ENCODE results near the gene SUFU.

DNA sequence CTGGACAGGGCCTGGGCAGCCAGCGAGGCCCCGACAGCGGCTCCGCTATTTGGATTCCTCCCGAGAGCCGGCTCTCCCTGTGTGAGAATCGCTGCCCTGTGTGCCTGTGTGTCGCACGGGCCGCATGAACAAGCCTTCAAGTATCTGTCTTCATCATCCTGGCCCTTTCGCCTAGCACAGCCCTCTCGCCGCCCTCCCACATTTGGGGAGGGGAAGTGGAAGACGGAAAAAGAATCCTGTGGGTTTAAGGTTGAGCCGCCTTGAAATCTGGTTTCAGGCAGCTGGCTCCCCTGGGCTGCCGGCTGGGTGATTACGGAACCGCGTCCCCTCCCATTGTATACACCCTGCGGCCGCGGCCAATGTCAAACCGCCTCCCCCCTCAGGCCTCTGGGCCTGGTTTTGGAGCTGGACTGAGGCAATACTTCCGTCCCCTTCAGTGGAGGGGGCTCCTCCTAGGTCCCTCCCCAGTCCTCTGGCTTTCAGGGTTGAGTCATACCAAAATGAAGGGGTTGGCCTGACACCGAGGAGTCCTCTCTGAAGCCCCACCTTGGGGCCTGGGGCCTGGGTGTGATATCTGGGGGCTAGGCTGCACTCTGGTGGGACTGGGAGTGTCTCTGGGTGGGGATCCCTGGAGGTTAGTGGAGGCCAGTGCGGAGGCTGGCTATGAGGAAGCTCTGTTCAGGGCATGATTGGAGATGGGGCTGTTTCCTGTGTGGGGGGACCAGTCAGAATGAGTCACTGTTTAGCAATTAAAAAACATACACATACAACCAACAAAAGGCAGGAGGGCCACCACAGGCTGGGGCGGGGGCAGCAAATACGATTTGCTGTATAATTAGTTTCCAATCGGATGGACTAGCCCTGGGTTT is 142.2 kb downstream of the SUFU start:
- no peak for TF ChIP-seq EZH2 (IDR thresholded peaks at IDR 0.05; ENCODE audit: borderline replicate concordance, low read depth, low read length, severe bottlenecking)
- TF ChIP-seq, protein P1, sequence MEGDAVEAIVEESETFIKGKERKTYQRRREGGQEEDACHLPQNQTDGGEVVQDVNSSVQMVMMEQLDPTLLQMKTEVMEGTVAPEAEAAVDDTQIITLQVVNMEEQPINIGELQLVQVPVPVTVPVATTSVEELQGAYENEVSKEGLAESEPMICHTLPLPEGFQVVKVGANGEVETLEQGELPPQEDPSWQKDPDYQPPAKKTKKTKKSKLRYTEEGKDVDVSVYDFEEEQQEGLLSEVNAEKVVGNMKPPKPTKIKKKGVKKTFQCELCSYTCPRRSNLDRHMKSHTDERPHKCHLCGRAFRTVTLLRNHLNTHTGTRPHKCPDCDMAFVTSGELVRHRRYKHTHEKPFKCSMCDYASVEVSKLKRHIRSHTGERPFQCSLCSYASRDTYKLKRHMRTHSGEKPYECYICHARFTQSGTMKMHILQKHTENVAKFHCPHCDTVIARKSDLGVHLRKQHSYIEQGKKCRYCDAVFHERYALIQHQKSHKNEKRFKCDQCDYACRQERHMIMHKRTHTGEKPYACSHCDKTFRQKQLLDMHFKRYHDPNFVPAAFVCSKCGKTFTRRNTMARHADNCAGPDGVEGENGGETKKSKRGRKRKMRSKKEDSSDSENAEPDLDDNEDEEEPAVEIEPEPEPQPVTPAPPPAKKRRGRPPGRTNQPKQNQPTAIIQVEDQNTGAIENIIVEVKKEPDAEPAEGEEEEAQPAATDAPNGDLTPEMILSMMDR (IDR thresholded peaks at IDR 0.05; ENCODE audit: borderline replicate concordance, extremely low read depth, low read length, poor library complexity, severe bottlenecking) = no peak
